Measurements from ENCODE around the gene PSMA5. TPM values are rescaled to one million over a fixed set of nuclear protein-coding genes. Genes with fewer than 3 reads are reported as not detected.
A peak's percentile ranks its signal among the peaks of the same experiment; 100 is the strongest.

Gene PSMA5
- total and polyA plus RNA-seq, 2 of the 4 experiments (the other 2 are of a cell fraction) = 75.5 to 107 TPM

DNA sequence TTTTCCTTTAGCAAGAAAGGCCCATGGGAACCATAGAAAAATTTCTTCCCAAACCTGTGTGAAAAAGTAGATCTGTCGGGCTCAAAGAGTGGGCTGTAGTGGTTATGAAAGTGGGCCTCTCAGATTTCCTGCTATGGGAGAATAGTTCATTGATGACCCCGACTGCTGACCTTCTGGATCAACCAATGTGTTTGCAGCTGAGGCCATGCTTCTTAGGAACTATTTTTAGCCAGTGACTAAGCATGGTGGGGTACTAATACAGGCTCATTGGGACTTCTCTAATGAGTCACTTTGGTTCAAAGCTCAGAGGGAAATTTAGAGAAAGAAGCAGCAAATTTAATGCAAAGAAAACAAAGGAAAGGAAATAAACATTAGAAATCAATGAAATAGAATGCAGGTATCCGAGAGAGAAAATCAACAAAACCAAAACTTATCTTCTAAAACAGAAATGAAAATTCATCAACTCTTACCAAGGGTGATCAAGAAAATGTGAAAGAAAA, 12.6 kb upstream of the PSMA5 start:
- CTCF ChIA-PET = no interaction called here
- H2AFZ ChIP-seq (replicated peaks; ENCODE audit: low read length, poor library complexity) = peak overlapping the region; percentile 65
- no TSS peak for BruUV-seq (replicated peaks)
- H3K36me3 ChIP-seq (ENCODE audit: control insufficient read depth, insufficient read depth, low read length) = no peaks in the 10 kb centered on the region
- H3K79me1 ChIP-seq (ENCODE audit: low read depth in 1 of 2, low read length in 2 of 2) = peaks cover 0 to 5% of the 10 kb centered on the region in 2 experiments; a peak in 2 of 4 replicates
- H3K27ac ChIP-seq (ENCODE audit: insufficient read depth, low read length) = peak overlapping the region; percentile 58; the same call in 1 of the 2 replicates
- peak overlapping the region; percentile 97; the same call in 1 of the 3 replicates for H2BK15ac ChIP-seq (ENCODE audit: low read depth, low read length)
- no peaks in the 10 kb centered on the region for H3K27me3 ChIP-seq (ENCODE audit: control insufficient read depth, insufficient read depth, low read length)
- dilution Hi-C loops (cut with HindIII; ENCODE audit: low sequenced_read_pairs, unreplicated experiment) (no loop called here), in situ Hi-C loops (cut with MboI; ENCODE audit: low sequenced_read_pairs) (no loop called here), intact Hi-C loops (cut with micrococcal nuclease) (no loop called here)
- peak overlapping the region; percentile 90 for H4K91ac ChIP-seq (ENCODE audit: insufficient read depth, low read depth, low read length)
- peak overlapping the region; percentile 43 to 96; a peak in 3 of 4 replicates for H4K8ac ChIP-seq (ENCODE audit: low read depth in 2 of 2, low read length in 2 of 2)
- no peak overlapping the region for H2AK9ac ChIP-seq (replicated peaks; ENCODE audit: low read depth, low read length, poor library complexity)
- no peaks in the 10 kb centered on the region; the same call in 1 of the 2 replicates for H3K9me3 ChIP-seq (ENCODE audit: control insufficient read depth, insufficient read depth, low read length)
- peak overlapping the region; percentile 50; the same call in 1 of the 2 replicates for H3K4me2 ChIP-seq (ENCODE audit: low read depth, low read length)
- peak overlapping the region; percentile 98 for H3K14ac ChIP-seq (replicated peaks; ENCODE audit: low read depth, low read length)
- peak overlapping the region; percentile 83; the same call in 1 of the 2 replicates for H3K23ac ChIP-seq (ENCODE audit: low read depth, low read length)
- no CpG with 5 or more reads among the region's 3 CpGs for WGBS, 2 experiments (ENCODE audit: extremely low coverage in 2 of 2, insufficient read length in 1 of 2)
- DNase-seq = peak; percentile 99
- H3K56ac ChIP-seq (ENCODE audit: extremely low read depth, insufficient read depth, low read length) = peak overlapping the region; percentile 13; the same call in 1 of the 2 replicates
- no peaks in the 10 kb centered on the region for H4K20me1 ChIP-seq (ENCODE audit: insufficient read depth, low read length)
- peak overlapping the region; percentile 91 for H2BK5ac ChIP-seq (ENCODE audit: low read depth, low read length, poor library complexity, severe bottlenecking)
- peak overlapping the region; percentile 87; the same call in 1 of the 2 replicates for H3K18ac ChIP-seq (ENCODE audit: low read depth, low read length)
- POLR2A ChIA-PET (ENCODE audit: unreplicated experiment) = no interaction called here
- peaks cover 6% of the 10 kb centered on the region for H3K9me1 ChIP-seq (ENCODE audit: insufficient read depth, low read length)
- TF ChIP-seq RAD21 (IDR thresholded peaks at IDR 0.05; ENCODE audit: low read length) (no peak), FOS (IDR thresholded peaks at IDR 0.05; ENCODE audit: low read depth, low read length) (peak; percentile 76; the same call in 1 of the 2 replicates), CEBPB (IDR thresholded peaks at IDR 0.05; ENCODE audit: low read depth, low read length) (peak; percentile 29; the same call in 1 of the 2 replicates), RCOR1 (IDR thresholded peaks at IDR 0.05; ENCODE audit: insufficient replicate concordance, low read length) (no peak), BHLHE40 (IDR thresholded peaks at IDR 0.05; ENCODE audit: low read depth, low read length) (no peak), MXI1 (IDR thresholded peaks at IDR 0.05; ENCODE audit: borderline replicate concordance, low read depth, low read length) (no peak), CTCF (conservative IDR thresholded peaks at IDR 0.05; ENCODE audit: low read depth, low read length) (no peak), MAZ (IDR thresholded peaks at IDR 0.05; ENCODE audit: borderline replicate concordance, low read depth, low read length) (no peak; the same call in 1 of the 2 replicates), NFE2L2 (IDR thresholded peaks at IDR 0.05; ENCODE audit: low read depth, low read length) (peak; percentile 37; the same call in 1 of the 2 replicates), MAFK (IDR thresholded peaks at IDR 0.05; ENCODE audit: low read depth, low read length) (no peak), POLR2A (IDR thresholded peaks at IDR 0.05; ENCODE audit: low read depth, low read length) (no peak), CHD1 (IDR thresholded peaks at IDR 0.05; ENCODE audit: low read depth, low read length) (no peak)
- TF ChIP-seq, protein P1, sequence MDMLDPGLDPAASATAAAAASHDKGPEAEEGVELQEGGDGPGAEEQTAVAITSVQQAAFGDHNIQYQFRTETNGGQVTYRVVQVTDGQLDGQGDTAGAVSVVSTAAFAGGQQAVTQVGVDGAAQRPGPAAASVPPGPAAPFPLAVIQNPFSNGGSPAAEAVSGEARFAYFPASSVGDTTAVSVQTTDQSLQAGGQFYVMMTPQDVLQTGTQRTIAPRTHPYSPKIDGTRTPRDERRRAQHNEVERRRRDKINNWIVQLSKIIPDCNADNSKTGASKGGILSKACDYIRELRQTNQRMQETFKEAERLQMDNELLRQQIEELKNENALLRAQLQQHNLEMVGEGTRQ (IDR thresholded peaks at IDR 0.05; ENCODE audit: low read depth, low read length) = no peak
- H2BK120ac ChIP-seq (ENCODE audit: low read depth, low read length) = peak overlapping the region; percentile 97
- H2BK20ac ChIP-seq (ENCODE audit: low read depth, low read length) = peak overlapping the region; percentile 94
- H2AK5ac ChIP-seq (ENCODE audit: low read depth, low read length) = peak overlapping the region; percentile 90
- H3K4ac ChIP-seq (ENCODE audit: low read depth, low read length) = peak overlapping the region; percentile 92
- no peak overlapping the region for H3K4me3 ChIP-seq (ENCODE audit: insufficient read depth, low read depth, low read length)
- H3K9ac ChIP-seq (ENCODE audit: low read depth, low read length) = no peak overlapping the region
- peaks cover 6% of the 10 kb centered on the region for H3K4me1 ChIP-seq (ENCODE audit: control insufficient read depth, insufficient read depth, low read length)
- H4K5ac ChIP-seq (ENCODE audit: low read depth, low read length) = peak overlapping the region; percentile 87; the same call in 1 of the 2 replicates
- ATAC-seq (ENCODE audit: low read depth) = peak; percentile 99
